NAMALWA (cell line): ENCODE data around the gene KLHL29.

Source experiments
- DNase-seq: peaks from one replicate; pipeline ENCODE4 v3.0.0-alpha.2; 2015; ENCODE audit warnings: low spot score

KLHL29 gene

DNA sequence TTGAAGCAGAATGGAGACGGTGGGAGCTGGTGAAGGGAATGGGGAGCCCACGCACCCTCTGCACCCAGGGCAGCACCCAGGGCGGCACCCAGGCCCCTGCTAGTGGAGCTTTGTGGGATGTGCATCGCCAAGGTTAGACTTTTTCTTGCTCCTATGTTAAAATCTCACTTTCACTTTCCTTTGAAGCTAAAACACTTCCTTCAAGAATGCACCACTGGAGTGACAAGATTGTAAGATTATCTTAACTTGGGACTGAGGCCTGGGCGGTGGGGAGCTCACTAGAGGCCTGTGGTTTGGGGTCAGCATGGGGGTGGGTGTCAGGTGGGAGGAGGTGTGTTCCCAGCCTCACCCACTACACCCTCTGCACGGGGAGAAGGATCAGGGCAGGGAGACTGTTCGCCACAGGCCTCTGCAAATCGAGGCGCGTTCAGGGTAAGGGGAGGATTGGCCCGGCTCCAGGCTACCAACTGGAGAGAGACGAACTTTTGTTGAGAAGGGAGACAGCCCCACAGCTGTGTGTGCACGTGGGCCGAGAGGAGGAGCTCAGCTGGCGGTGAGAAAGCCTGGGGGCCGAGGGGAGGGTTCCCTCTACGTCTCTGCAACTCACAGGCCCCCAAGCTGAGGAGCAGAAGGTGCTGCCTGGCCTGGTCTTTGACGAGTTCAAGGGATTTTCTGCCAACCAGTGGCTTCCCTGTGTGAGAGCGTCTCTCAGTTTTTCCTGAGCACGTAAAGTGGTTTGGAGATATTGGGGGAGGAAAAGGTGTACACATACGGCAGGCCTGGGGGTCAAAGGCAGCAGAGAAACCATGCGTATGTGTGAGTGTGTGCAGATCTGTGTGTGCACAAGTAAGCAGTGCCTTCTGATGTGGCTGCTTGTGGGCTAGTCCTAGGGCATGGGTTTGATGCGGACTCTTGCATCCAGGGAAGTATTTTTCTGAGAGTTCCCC, 147.7 kb downstream of the KLHL29 start:
- peak; percentile 4 for DNase-seq

- DNase-seq = no peak
Observed at GRCh38 chr2:23533338-23533695, 148.3 kb downstream of the KLHL29 start.

- no peak for DNase-seq
Observed at GRCh38 chr2:23534771-23535170, 149.8 kb downstream of the KLHL29 start.

- DNase-seq = no peak
Observed at GRCh38 chr2:23536326-23536725, 151.3 kb downstream of the KLHL29 start.

DNA sequence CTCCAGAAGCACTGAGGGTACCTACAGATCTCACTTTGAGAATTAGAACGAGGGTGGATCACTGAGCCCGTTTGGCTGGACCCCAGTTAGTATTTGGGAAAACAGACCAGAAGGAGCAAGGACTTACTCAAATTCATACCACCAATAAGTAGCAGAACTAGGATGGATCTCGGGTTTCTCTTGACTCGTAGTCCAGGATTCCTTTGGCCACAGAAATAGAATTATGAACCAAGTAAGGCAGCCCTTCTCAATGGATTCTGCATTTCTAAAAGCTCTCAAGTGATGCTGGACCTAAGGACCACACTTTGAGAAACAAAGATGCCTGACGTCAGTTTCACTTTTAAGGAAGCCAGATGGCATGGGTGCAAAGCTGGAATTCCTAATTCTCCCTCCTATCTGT, 153.0 kb downstream of the KLHL29 start:
- DNase-seq = no peak

DNA sequence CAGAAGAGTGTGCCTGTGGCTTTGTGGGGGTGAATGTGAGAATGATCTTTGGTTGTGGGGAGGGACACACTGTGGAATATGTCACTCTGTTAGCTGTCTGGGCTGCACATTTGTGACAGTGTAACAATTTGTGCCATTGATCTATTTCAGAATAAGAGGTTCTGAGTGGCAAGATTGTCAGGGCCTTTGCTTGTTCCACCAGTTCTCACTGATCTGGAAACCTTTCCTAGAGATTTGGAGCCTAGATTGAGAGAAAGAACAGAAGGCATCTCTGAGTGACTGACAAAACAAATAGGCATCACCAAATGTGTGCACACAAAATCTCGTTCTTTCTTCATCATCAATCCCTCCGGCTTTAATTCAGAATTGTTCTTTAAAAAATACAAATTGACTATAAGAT, 153.6 kb downstream of the KLHL29 start:
- no peak for DNase-seq

DNA sequence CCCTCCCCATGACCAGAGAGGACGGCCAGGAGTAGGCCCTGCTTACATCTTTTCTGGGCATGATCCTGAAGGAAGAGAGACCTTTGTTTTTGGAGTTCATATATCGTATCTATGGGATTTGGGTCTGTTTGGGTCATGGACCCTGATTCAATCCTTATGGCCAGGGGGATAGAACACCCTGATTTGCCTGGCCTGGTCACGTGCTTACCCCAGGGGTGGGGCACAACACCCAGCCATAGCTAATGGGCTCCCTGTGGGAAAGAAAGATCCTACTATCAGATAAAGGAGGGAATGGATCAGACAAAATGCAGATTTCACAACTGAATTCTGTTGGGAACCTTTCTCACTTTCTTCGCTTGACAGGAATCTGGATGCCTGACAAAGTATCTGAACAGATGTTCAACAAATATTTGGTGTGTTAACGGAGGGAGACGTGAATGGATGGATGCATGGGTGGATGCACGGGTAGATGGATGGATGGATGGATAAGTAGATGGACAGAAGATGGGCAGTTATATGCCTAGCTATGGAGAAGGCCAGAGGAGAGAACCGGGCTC, 155.9 kb downstream of the KLHL29 start:
- DNase-seq = no peak

DNA sequence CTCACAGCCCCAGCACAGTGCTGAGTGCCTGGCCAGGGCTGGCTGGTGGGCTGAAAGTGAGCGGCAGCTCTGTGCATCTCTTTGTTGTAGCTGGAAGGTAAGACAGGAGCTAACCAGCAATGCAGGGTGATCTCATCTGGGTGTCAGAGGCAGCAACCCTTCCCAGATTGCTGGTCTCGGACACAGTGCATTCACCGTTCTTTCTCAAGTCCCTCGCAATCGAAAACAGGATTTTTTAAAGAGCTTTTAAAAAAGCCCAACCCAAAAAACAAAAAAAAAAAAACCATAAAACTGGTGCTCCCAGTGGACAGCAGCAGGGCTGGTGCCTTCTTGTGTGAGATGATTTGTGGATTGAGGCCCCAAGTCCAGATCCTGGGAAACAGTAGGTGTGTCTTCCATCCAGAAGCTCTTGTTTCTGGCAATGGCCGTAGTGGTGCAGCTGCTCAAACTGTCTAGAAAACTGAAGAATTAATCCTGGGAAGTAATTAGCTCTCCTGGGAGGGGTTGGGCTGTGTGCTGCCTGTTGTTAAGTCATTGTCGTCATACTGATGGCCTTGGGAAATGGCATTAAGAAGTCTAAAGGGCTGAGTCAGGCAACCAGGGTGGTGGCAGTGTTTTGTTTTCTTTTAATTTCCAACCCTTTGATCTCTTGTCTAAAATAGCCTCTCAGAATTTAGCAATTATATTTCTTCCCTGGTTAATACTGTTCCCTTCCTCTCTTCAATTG, 156.7 kb downstream of the KLHL29 start:
- DNase-seq = no peak

- no peak for DNase-seq
Observed at GRCh38 chr2:23542230-23542789, 157.3 kb downstream of the KLHL29 start.

DNA sequence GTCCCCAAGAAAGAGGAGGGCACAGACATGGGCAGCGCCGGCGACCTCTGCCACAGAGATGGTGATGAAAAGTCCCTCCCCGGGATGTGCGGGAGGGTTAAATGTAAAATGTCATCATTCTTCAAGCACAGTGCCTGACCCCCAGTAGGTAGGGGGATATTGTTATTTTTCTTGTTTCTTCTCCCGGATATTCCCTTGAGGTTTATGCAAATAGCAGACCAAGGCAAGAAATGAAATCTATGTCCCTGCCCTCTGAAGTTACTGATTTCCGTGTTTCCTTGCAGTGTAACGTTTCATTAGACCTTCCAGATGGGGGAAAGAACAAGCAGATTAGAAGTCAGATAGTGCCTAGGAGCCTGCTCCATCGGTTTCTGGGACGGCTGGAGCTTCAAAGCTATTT, 158.3 kb downstream of the KLHL29 start:
- DNase-seq = no peak

GRCh38 chr2:23543728-23544127, 158.7 kb downstream of the KLHL29 start:
- DNase-seq = no peak

DNA sequence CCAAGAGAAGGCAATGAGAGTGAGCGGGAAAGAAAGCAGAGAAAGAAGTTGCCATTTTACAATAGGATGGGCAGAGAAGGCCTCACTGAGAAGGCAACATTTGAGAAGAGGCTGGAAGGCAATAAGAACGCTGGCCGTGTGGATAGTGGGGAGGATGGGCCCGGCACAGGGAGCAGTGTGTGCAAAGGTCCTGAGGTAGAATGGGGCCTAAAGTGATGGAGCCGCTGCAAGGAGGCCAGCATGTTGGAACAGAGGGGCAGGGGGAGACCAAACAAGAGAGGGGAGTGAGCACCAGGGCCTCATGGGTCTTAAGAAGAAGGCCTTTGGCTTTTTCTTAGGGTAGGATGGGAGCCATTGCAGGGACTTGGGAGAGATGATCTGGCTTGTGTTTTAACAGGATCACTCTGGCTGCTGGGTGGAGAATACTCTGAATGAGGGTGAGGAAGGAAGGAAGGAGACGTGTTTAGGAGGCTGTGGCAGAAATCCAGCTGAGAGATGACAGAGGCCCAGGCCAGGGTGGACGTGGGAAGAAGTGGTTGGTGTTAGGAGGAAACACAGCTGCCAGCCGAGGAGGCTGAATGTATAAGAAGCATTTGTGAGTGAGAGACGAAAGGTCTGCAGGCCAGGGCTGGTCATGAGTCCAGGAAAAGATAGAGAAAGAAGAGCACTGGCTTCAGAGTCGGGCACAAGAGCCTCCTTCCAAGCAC, 159.8 kb downstream of the KLHL29 start:
- no peak for DNase-seq

DNA sequence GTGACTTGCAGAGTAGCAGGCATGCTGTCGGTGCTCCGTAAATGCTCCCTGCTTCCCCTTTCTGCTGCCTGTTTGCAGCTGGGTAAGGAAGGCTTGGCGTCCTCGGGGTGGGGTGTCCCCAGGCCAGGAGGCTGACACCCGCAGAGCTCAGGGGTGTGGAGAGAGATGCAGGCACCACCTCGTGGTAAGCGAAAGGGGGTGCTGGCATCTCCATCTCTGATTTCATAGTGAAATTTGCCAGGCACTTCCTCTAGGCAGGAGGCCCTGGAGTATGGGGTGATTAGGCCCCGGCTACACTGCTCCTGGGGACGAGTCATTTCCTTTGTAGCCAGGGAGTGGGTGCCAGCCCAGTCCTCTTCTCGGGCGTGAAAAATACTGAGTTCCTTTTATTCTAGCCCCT, 160.4 kb downstream of the KLHL29 start:
- DNase-seq = no peak

GRCh38 chr2:23545811-23546210, 160.8 kb downstream of the KLHL29 start:
- no peak for DNase-seq

DNA sequence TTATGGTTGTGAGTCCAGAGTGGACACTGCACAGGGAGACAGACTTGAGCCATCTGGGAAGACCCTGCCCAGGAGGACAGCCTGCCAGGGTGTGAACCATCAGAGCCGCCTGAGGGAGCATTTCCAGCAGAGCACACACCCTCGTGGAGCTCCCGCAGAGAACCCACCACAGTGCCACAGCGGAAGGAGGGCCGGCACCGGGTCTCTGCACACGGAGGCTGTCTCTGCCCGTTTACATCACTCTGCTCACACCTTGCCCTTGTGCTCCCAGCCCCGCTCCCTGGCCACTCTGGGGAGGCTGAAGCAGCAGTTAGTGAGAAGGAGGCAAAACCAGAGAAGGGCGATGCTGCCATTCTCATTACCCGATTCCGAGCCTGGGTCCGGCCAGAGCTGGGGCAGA, 161.9 kb downstream of the KLHL29 start:
- DNase-seq = no peak

DNA sequence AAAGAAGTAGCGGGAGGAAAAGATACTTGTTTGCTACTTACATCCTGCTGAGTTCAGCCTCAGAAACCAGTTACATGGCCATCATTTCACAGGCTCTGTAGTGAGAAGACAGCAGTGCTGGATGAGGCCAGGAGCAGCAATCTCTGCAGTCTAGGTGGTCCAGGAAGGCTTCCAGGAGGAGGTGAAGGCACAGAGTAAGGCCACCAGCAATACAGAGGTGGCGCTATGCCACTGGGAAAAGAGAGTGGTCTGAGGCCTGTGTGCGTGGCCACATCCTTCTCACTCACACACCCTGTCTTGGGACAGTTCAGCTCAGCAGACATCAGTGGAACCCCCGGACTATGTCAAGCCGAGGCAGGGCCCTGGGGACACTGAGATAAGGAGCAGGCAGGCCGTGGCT, 162.7 kb downstream of the KLHL29 start:
- DNase-seq = no peak

DNA sequence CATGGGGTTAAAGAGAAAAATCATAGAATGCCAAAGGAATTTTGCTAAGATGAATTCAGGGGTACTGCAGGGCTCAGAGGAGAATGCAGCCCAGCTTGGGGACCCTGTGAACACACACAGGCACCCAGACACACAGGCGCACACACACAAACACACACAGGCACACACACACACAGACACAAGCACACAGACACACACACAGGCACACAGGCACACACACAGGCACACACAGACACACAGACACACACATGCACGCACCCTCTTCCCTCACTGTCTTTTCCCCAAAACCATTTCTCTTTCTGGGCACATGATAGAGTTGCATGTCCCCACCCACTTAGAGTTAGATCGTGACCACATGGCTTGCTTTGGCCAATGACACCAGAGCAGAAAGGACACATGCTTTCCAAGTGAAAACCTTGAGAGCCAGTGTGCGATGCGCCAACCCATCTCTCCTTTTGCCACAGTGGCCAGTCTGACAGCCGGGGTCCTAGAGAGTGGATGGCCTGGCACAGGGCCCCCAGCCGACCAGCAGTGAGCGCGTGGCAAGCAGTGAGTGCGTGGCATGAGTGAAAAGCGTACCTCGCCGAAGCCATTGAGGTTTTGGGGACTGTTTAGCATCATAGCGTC, 163.3 kb downstream of the KLHL29 start:
- DNase-seq = no peak

DNA sequence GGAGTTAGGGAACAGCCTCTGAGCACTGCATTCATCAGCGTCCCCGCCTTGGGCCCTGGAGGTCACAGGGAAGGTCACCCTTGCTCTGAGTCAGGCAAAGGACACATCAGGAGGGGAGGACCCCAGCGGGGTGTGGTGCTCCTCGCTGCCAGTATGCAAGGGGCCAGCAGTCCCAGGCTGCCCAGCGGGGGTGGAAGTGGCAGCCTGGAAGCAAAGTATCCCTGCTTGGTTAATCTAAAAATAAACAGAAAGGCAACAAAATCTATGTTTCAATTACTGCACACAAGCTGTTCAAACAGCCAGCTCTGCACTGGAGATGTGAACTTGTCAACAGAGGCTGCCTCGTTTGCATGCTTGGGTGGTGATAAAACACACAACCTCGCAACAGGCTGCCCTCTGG, 164.1 kb downstream of the KLHL29 start:
- DNase-seq = no peak

- DNase-seq = no peak
Observed at GRCh38 chr2:23549821-23550530, 165.0 kb downstream of the KLHL29 start.

- DNase-seq = no peak
Observed at GRCh38 chr2:23550553-23550952, 165.6 kb downstream of the KLHL29 start.

DNA sequence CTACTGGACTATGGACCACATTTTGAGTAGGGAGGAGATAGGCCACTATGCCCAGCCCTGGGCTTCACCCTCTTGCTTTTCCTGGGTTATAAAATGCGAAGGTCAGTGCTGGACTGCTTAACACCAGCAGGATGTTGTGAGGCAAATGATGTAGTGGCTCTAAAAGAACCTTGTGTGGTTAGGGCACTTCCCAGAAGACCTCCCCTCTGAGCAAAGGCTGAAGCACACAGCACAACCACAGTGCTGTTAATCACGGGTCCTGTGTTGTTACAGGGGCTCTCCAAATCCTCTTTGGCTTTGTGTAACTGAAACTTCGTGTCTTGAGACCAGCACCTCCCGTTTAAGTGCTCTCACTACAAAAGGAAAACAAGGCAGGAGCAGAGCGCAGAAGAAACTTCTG, 166.9 kb downstream of the KLHL29 start:
- no peak for DNase-seq
